Retinal pigment epithelial cell (primary cell): Measurements from ENCODE around the gene SLC22A4.

Experiments
- DNase-seq: peaks from one replicate; pipeline ENCODE4 v3.0.0-alpha.2; 2010; ENCODE audit warnings: low read depth
- H3K4me3 ChIP-seq: 2 replicates; pipeline ENCODE4 v1.5.1; 2011; ENCODE audit warnings: mild to moderate bottlenecking, low read length, control low read depth, moderate library complexity
- CTCF ChIP-seq: conservative IDR thresholded peaks from 2 replicates; pipeline ENCODE4 v1.5.1; 2011; ENCODE audit warnings: low read depth, low read length, control low read depth, inconsistent platforms

SLC22A4 gene

GRCh38 chr5:132392978-132393825, 99.0 kb downstream of the SLC22A4 start:
- no peak for TF ChIP-seq CTCF
- no peak overlapping the region for H3K4me3 ChIP-seq
- DNase-seq, result no peak
